ENCODE measurements around the gene MRPL58. TPM values are rescaled to one million over a fixed set of nuclear protein-coding genes. Genes with fewer than 3 reads are reported as not detected.

MRPL58 gene
- total RNA-seq, 2 experiments from 2014 or later = 60.6 to 64.5 TPM

- Mint-ChIP-seq H3K9me3 (no peaks in the 10 kb centered on the region), H3K4me1 (ENCODE audit: low read depth) (peaks cover 19% of the 10 kb centered on the region), H3K27me3 (ENCODE audit: low read depth) (no peaks in the 10 kb centered on the region), H3K27ac (no peak overlapping the region), H3K36me3 (ENCODE audit: low read depth) (peaks cover 16% of the 10 kb centered on the region), H3K4me3 (no peak overlapping the region)
- DNase-seq = no peak
- CTCF ChIA-PET = interaction anchor here (0.7 to 3.5 kb wide), 10 partner anchors 11 to 142 kb away, joined by 3 to 17 read pairs (median 4); no protein-coding TSS in a partner anchor
- intact Hi-C loops (cut with micrococcal nuclease) = loop anchor here (2.0 kb wide), 2 partner anchors 71 to 141 kb away; partner anchors contain the start of gene NT5C
Observed at GRCh38 chr17:75059369-75060345, 47.2 kb downstream of the MRPL58 start.

GRCh38 chr17:75060434-75061054 is 48.1 kb downstream of the MRPL58 start:
- Mint-ChIP-seq H3K27ac (no peak overlapping the region), H3K4me3 (no peak overlapping the region), H3K9me3 (no peaks in the 10 kb centered on the region), H3K4me1 (ENCODE audit: low read depth) (peaks cover 25% of the 10 kb centered on the region), H3K27me3 (ENCODE audit: low read depth) (no peaks in the 10 kb centered on the region), H3K36me3 (ENCODE audit: low read depth) (peaks cover 17% of the 10 kb centered on the region)
- CTCF ChIA-PET = interaction anchor here (0.8 to 3.5 kb wide), 7 partner anchors 12 to 109 kb away, joined by 3 to 17 read pairs (median 4); no protein-coding TSS in a partner anchor
- intact Hi-C loops (cut with micrococcal nuclease) = loop anchor here (2.0 kb wide), 2 partner anchors 70 to 140 kb away; partner anchors contain the start of gene NT5C
- DNase-seq = no peak

GRCh38 chr17:75061055-75061438 is 48.6 kb downstream of the MRPL58 start:
- DNase-seq = no peak
- intact Hi-C loops (cut with micrococcal nuclease) = loop anchor here (2.0 kb wide), 2 partner anchors 70 to 140 kb away; partner anchors contain the start of gene NT5C
- Mint-ChIP-seq H3K27me3 (ENCODE audit: low read depth) (no peaks in the 10 kb centered on the region), H3K4me1 (ENCODE audit: low read depth) (peaks cover 28% of the 10 kb centered on the region), H3K4me3 (no peak overlapping the region), H3K9me3 (no peaks in the 10 kb centered on the region), H3K27ac (no peak overlapping the region), H3K36me3 (ENCODE audit: low read depth) (peaks cover 17% of the 10 kb centered on the region)
- CTCF ChIA-PET = interaction anchor here (3.5 kb wide), 1 partner anchor 12 kb away, joined by 17 read pairs; no protein-coding TSS in a partner anchor

- H3K4me1 Mint-ChIP-seq (ENCODE audit: low read depth) = peaks cover 27% of the 10 kb centered on the region
- no peak for DNase-seq
- H3K4me3 Mint-ChIP-seq = no peak overlapping the region
- intact Hi-C loops (cut with micrococcal nuclease) = loop anchor here (2.0 kb wide), 2 partner anchors 69 to 139 kb away; partner anchors contain the start of gene NT5C
- peaks cover 14% of the 10 kb centered on the region for H3K36me3 Mint-ChIP-seq (ENCODE audit: low read depth)
- H3K27ac Mint-ChIP-seq = no peak overlapping the region
- H3K27me3 Mint-ChIP-seq (ENCODE audit: low read depth) = no peaks in the 10 kb centered on the region
- CTCF ChIA-PET = interaction anchor here (0.6 to 3.5 kb wide), 2 partner anchors 13 to 24 kb away, joined by 3 to 17 read pairs; no protein-coding TSS in a partner anchor
- no peaks in the 10 kb centered on the region for H3K9me3 Mint-ChIP-seq
Observed at GRCh38 chr17:75061618-75062017, 49.1 kb downstream of the MRPL58 start.

GRCh38 chr17:75063201-75063600 is 50.7 kb downstream of the MRPL58 start:
- H3K36me3 Mint-ChIP-seq (ENCODE audit: low read depth) = peaks cover 14% of the 10 kb centered on the region
- peaks cover 34% of the 10 kb centered on the region for H3K4me1 Mint-ChIP-seq (ENCODE audit: low read depth)
- H3K9me3 Mint-ChIP-seq = no peaks in the 10 kb centered on the region
- intact Hi-C loops (cut with micrococcal nuclease) = no loop called here
- CTCF ChIA-PET = interaction anchor here (1.1 to 1.3 kb wide), 3 partner anchors 14 to 51 kb away, joined by 3 read pairs; partner anchors contain the start of gene MRPL58
- no peak for DNase-seq
- H3K27me3 Mint-ChIP-seq (ENCODE audit: low read depth) = no peaks in the 10 kb centered on the region
- H3K4me3 Mint-ChIP-seq = no peak overlapping the region
- no peak overlapping the region for H3K27ac Mint-ChIP-seq

- peaks cover 35% of the 10 kb centered on the region for H3K4me1 Mint-ChIP-seq (ENCODE audit: low read depth)
- intact Hi-C loops (cut with micrococcal nuclease) = no loop called here
- no peak overlapping the region for H3K4me3 Mint-ChIP-seq
- H3K27me3 Mint-ChIP-seq (ENCODE audit: low read depth) = no peaks in the 10 kb centered on the region
- no peak overlapping the region for H3K27ac Mint-ChIP-seq
- CTCF ChIA-PET = interaction anchor here (0.5 to 1.3 kb wide), 4 partner anchors 14 to 1118 kb away, joined by 3 to 5 read pairs (median 3); partner anchors contain the start of gene MRPL58
- no peak for DNase-seq
- no peaks in the 10 kb centered on the region for H3K9me3 Mint-ChIP-seq
- peaks cover 14% of the 10 kb centered on the region for H3K36me3 Mint-ChIP-seq (ENCODE audit: low read depth)
Observed at GRCh38 chr17:75063626-75064025, 51.2 kb downstream of the MRPL58 start.

GRCh38 chr17:75064040-75064439 is 51.6 kb downstream of the MRPL58 start:
- intact Hi-C loops (cut with micrococcal nuclease) = no loop called here
- H3K9me3 Mint-ChIP-seq = no peaks in the 10 kb centered on the region

GRCh38 chr17:75064460-75064859 is 52.0 kb downstream of the MRPL58 start:
- H3K9me3 Mint-ChIP-seq = no peaks in the 10 kb centered on the region
- no peak overlapping the region for H3K4me3 Mint-ChIP-seq
- DNase-seq = no peak
- H3K27me3 Mint-ChIP-seq (ENCODE audit: low read depth) = no peaks in the 10 kb centered on the region
- H3K4me1 Mint-ChIP-seq (ENCODE audit: low read depth) = peaks cover 37% of the 10 kb centered on the region
- H3K27ac Mint-ChIP-seq = no peak overlapping the region
- CTCF ChIA-PET = interaction anchor here (0.5 to 0.7 kb wide), 2 partner anchors 9 to 1118 kb away, joined by 3 to 5 read pairs; no protein-coding TSS in a partner anchor
- H3K36me3 Mint-ChIP-seq (ENCODE audit: low read depth) = peaks cover 14% of the 10 kb centered on the region
- intact Hi-C loops (cut with micrococcal nuclease) = no loop called here

More at GRCh38 chr17:75064040-75064439, 51.6 kb downstream of the MRPL58 start:
- peaks cover 14% of the 10 kb centered on the region for H3K36me3 Mint-ChIP-seq (ENCODE audit: low read depth)
- H3K4me1 Mint-ChIP-seq (ENCODE audit: low read depth) = peaks cover 38% of the 10 kb centered on the region
- DNase-seq = no peak
- no peak overlapping the region for H3K4me3 Mint-ChIP-seq
- CTCF ChIA-PET = interaction anchor here (0.5 to 1.3 kb wide), 3 partner anchors 14 to 1118 kb away, joined by 3 to 5 read pairs (median 3); no protein-coding TSS in a partner anchor
- no peaks in the 10 kb centered on the region for H3K27me3 Mint-ChIP-seq (ENCODE audit: low read depth)
- H3K27ac Mint-ChIP-seq = no peak overlapping the region

GRCh38 chr17:75064867-75065561 is 52.5 kb downstream of the MRPL58 start:
- CTCF ChIA-PET = interaction anchor here (0.7 kb wide), 1 partner anchor 9 kb away, joined by 3 read pairs; no protein-coding TSS in a partner anchor
- intact Hi-C loops (cut with micrococcal nuclease) = loop anchor here (5.0 kb wide), 1 partner anchor 42 kb away; the partner anchor contains the start of gene ARMC7

GRCh38 chr17:75065562-75066151 is 53.2 kb downstream of the MRPL58 start:
- CTCF ChIA-PET = no interaction called here
- H3K9me3 Mint-ChIP-seq = no peaks in the 10 kb centered on the region
- peaks cover 33% of the 10 kb centered on the region for H3K4me1 Mint-ChIP-seq (ENCODE audit: low read depth)
- no peaks in the 10 kb centered on the region for H3K27me3 Mint-ChIP-seq (ENCODE audit: low read depth)
- H3K27ac Mint-ChIP-seq = peak overlapping the region; percentile 70
- peaks cover 11% of the 10 kb centered on the region for H3K36me3 Mint-ChIP-seq (ENCODE audit: low read depth)
- intact Hi-C loops (cut with micrococcal nuclease) = loop anchor here (5.0 kb wide), 1 partner anchor 42 kb away; the partner anchor contains the start of gene ARMC7
- H3K4me3 Mint-ChIP-seq = no peak overlapping the region
- peak; percentile 39 for DNase-seq

More at GRCh38 chr17:75064867-75065561, 52.5 kb downstream of the MRPL58 start:
- Mint-ChIP-seq H3K9me3 (no peaks in the 10 kb centered on the region), H3K27ac (no peak overlapping the region), H3K36me3 (ENCODE audit: low read depth) (peaks cover 11% of the 10 kb centered on the region), H3K4me1 (ENCODE audit: low read depth) (peaks cover 33% of the 10 kb centered on the region), H3K4me3 (no peak overlapping the region), H3K27me3 (ENCODE audit: low read depth) (no peaks in the 10 kb centered on the region)
- DNase-seq = no peak

- Mint-ChIP-seq H3K9me3 (no peaks in the 10 kb centered on the region), H3K36me3 (ENCODE audit: low read depth) (peaks cover 8% of the 10 kb centered on the region), H3K27ac (no peak overlapping the region), H3K4me3 (no peak overlapping the region), H3K4me1 (ENCODE audit: low read depth) (peaks cover 33% of the 10 kb centered on the region), H3K27me3 (ENCODE audit: low read depth) (no peaks in the 10 kb centered on the region)
- DNase-seq = peak; percentile 41
- intact Hi-C loops (cut with micrococcal nuclease) = loop anchor here (5.0 kb wide), 1 partner anchor 39 kb away; the partner anchor contains the start of gene ARMC7
- CTCF ChIA-PET = interaction anchor here (0.7 to 1.3 kb wide), 4 partner anchors 38 to 63 kb away, joined by 3 to 4 read pairs (median 3); partner anchors contain the start of gene NT5C
Observed at GRCh38 chr17:75067856-75068255, 55.4 kb downstream of the MRPL58 start.

Data from activated naive CD4-positive, alpha-beta T cell treated with anti-CD3 and anti-CD28 coated beads for 36 hours (primary cell).